Activated CD8-positive, alpha-beta memory T cell treated with anti-CD3 and anti-CD28 coated beads, Interleukin-2, amount 50 U/mL, for 1 hour (primary cell): ENCODE results near the gene GLTP.
"Not testable (repeated sequence)": the region's sequence is repeated elsewhere in the genome, so short reads cannot be mapped to it uniquely, and the experiment has no call there.

Source experiments
- DNase-seq: peaks from one replicate; pipeline ENCODE4 v3.0.0-alpha.2; 2020; ENCODE audit errors: extremely low read depth

GLTP gene

DNA sequence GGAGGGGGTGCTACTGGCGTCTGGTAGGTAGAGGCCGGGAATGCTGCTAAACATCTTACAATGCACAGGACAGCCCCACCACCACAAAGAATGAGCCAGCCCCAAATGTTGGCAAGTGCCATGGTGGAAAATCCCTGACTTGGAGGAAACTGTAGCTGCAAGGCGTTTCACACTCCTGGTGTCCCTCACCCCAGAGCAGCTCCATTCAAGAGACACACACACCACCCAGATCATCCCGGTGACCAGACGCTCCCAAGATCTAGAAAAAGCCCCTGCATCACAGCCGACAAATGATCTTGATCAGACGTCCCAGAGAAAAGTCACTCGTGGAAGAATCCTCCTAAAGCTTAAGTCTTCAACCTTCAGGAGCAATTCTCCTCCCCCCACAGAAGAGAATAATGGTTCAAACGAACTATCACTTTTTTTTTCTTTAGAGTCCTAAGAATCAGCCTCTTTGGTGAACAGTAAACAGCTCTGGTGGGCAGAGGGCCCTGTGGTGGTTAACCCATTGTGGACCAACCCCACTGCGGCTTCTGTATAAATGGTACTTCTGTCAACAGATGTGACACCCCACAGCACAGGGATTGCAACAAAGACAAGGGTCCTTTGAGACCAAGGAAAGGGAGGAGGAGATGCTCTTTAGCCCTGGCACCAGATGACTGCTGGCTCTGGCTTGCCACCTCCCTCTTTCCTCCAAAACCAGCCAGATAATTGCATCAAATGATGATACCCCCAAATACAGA, 2.7 kb downstream of the GLTP start:
- DNase-seq = no peak

DNA sequence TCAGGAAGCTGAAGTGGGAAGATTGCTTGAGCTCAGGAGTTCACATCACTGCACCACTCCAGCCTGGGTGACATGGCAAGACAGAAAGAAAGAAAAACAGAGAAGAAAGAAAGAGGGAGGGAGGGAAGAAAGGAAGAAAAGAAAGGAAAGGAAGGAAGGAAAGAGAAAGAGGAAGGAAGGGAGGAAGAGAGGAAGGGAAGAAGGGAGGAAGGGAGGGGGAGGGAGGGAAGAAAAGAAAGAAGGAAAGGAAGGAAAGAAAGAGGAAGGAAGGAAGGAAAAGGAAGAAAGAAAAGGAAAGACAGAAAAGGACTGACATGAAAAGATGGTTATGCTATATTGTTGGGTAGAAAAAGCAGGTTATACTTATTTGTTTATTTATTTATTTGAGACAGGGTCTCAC, 3.9 kb downstream of the GLTP start:
- no peak for DNase-seq

DNA sequence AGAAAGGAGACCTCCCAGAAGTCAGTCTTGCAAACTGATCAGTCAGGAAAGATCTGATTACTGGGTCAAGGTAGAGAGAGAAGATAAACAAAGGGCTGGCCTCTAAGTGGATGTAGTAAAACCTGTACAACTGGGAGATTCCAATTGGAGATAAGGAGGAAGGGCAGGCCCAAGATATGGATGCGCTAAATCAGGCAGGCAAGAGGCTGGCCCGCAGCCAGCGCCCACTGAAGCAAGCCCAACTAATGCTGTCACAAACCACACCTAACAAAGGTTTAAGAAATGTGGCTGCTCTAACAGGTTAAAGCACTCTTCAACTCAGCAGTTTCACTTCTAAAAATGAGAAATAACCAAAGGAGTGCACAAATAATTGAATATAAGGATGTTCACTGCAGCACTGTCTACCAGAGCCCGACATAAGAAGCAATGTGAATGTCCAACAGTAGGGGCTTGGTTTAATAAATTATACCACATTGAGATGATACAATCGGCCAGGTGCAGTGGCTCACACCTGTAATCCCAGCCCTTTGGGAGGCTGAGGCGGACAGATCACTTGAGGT, 4.7 kb downstream of the GLTP start:
- DNase-seq = no peak

DNA sequence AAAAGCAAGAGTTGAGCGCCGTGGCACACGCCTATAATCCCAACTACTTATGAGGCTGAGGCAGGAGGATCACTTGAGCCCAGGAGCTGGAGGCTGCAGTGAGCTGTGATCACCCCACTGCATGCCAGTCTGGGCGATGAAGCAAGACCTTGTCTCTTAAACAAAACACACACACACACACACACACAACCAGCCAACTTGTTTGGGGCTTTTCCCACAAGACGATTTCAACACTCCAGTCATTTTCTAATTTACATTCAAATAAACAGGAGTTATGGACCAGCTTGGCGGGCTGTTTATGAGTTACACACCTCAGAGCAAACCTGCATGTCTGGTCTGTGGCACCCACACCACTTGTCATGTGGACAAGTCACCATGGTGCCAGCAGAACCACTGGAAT, 6.7 kb downstream of the GLTP start:
- no peak for DNase-seq

DNA sequence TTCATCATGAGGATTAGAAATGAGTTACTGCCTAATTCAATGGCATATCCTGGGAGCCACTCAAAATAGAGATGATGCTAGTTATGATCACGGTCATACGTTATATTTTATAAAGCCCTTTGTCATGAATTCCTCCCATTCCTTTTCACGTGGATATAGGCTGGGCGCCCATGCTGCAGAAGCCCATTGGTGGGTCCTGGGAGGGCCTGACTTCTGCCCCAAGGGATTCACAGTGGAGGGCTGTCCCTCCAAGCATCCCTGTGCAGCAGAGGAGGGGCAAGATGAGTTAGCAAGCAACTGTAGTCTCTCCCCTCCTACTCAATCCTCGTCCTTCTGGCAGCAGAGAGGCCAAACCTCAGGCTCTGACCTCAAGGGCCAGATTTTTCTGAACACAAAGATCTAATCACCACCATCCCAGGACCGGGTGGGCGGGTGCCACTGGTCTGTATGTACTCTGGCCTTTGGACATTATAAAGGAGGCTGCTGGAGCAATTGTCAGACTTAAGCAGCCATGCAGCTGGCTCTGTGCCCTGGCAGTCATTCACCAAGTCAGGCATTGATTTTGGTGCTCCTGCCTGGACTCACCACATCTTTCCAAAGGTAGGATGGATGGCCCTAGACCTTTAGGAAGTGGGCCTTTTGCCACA, 8.6 kb downstream of the GLTP start:
- no peak for DNase-seq

DNA sequence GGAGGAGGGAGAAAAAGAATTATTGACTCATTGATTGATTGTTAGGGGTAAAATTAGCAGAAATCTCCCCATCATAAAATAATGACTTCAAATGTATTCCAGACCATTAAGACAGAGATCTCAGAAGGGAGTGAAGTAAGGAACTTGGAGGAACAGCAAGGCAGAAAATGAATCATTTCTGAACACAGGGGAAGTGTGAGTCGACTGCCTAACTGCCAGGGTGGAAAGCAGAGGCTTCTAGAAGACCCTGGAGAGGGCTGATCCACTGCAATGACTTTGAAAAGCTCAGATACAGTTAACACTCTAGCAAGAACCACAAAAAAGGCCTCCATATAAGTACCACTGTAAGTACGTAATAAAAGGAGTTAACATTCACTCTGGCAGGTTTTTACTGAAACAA, 9.7 kb downstream of the GLTP start:
- DNase-seq = no peak

DNA sequence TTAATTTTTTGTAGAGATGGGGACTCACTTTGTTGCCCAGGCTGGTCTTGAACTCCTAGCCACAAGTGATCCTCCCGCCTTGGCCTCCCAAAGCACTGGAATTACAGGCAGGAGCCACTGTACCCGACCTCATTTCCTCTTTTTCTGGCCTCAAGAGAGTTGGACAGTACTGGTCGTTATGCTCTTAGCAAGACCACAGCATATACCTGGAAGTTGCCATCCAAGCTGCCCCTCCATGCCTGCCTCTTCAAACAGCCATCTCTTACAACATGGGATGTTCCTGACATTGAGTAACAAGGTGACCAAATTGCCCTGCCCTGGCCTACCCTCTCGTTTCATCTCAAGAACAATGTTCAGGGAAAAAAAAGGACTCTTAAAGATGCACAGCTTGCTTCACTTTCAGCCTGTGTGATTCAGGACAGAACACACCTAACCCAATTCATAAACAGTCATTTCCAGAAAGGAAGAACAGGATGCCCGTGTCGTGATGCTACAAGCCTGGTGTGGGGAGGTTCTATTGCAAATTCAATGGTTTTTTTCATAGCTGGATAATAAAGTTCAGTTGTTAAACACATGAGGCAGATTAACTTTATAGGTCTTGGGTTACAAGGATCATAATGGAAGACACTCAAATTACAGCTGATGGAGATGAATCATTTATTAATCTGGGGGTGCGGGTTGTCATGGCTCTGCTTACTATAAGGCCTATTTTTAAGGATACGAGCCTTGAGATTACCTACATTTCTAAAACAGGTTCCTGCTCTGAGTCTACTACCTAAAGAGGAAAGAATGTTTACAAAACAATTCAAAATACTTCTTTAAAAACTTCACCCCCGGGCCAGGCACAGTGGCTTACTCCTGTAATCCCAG, 11.9 kb downstream of the GLTP start:
- no peak for DNase-seq

DNA sequence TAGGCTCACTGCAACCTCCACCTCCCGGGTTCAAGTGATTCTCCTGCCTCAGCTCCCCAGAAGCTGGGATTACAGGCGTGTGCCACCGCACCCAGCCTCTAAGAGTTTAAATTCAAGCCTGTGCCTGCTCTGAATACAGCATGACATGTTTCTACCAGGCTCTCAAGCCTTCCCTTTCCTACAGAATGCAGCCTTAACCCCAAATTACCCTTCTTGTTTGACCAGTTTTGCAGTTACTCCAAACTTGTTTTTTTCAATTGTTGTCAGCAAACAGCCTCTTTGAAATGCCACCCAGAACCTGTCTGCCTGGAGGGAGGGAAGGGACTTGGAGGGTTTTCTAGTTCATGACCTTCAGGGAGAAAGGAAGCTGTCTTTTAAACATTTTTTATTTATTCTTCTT, 15.4 kb downstream of the GLTP start:
- DNase-seq = no peak

DNA sequence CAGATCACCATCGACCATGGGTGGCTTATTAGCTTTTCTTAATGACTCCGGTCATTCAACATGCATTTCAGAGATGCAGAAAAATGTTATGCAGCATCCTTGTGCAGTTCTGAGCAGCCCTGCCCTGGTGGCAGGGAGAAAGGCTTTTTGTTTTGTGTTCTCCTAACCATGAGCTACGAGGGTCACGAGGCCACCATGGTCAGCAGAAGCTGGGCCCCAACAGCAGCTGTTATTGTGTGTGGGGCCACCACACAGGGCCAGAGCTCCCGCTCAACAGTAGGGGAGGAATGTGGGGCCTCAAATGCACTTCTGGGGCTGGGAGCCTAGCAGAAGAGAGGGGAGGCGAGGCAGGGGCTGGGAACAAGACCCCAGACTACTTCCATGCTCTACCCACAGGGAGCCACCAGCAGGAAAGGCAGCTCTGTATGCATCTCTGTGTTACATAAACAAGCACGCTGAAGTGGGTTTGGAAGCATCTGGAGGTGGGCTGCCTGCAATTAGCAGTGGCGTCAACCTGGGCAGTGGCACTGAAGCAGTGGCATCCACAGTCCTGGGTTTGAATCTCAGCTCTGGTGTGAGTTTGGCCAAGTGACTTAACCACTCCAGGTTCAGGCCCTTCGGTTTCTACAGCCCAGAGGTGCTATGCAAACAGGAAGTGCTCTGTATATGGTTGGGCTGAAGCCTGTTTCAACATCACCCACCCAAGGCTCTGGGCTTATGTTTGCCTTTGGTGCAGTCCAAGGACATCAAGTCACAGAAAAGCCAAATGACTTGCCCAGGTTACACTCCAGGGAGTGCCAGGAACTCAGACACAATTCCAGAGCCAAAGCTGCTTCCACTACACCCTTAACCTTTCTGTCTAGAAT, 16.3 kb downstream of the GLTP start:
- DNase-seq = no peak

DNA sequence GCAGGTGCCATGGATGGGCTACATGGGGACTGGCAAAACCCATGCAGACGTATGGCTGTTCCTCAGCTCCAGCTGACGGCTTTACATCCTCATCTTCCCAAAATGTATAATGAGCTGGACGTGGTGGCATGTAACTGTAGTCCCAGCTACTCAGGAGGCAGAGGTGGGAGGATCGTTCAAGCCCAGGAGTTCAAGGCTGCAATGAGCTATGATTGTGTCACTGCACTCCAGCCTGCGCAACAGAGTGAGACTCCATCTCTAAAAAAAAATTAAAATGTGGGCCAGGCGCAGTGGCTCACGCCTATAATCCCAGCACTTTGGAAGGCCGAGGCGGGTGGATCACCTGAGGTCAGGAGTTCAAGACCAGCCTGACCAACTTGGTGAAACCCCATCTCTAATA, 17.9 kb downstream of the GLTP start:
- not testable (repeated sequence) for DNase-seq

DNA sequence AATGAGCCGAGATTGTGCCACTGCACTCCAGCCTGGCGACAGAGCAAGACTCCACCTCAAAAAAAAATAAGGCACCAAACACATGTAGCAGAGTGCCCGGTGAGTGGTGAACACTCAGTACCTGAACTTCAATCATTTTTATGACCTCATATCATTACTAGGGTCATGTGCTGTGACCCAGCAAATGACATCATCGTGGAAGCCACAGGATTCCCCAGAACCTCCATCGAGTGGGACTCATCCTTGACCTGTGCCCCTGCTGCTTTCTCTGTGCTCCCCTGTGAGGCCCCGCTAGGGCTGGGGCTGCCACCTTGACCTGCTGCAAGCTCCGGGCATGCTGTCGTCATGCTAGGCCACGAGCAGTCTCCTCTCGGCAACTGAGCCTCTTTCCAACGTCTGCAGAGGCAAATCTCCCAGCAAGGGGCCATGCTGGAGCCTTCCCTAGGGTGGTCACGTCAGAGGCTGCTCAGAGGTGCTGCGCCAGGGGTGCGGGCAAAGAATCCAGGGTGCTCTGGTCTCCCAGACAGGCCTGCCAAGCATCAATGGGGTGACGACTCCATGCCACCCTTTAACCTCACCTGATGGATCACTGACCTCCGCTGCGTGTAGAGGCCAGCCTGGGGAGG, 18.5 kb downstream of the GLTP start:
- DNase-seq = no peak

DNA sequence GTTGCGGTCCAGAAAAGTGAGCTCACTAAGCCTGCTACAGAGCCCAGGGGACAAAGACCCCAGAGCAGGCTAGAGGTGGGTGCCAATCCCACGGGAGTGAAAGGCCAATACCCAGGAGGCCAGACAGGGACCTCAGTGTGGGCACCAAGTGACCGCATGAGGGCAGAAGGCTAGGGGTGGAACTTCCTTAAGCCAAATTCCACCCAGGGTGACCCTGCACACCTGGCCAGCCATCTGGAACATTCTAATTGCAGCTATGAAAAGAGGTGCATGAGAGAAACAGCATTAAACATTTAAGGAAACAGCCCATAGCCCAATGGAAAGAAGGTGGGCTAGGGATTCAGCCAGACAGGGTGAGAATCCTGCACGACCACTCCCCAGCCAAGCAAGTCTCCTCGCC, 19.4 kb downstream of the GLTP start:
- no peak for DNase-seq

DNA sequence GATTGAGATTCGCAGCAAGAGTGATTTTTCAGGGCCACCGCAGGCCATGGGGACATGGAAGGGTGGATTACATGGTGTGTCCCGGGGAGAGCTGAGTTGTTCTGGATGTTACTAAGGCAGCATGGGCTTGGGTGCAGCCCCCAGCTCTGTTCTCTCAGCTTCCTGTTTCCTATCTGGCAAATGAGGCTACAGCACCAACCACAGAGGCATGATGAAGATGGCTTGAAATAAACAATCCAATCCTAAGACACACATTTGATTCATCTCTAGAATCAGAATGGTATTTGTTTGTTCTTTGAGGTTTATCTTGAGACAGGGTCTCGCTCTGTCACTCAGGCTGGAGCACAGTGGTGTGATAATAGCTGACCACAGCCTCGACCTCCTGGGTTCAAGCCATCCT, 21.6 kb downstream of the GLTP start:
- no peak for DNase-seq

DNA sequence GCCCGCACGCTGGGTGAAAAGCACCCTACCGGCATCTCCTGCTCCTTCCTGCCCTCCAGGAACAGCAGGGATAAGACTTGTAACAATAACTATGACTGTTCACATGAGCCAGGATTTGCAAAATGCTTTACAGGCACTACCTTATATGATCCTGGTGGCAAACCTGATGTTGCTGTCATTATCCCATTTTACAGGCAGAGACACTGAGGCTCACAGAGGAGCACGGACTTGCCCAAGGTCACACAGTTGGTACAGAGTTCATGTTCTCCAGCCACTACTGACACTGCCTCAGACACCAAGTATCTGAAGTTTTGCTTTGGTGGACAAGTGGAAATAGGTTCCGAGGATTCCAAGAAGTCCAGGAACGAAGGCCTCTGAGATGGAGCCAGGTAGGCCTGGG, 22.6 kb downstream of the GLTP start:
- DNase-seq = no peak

DNA sequence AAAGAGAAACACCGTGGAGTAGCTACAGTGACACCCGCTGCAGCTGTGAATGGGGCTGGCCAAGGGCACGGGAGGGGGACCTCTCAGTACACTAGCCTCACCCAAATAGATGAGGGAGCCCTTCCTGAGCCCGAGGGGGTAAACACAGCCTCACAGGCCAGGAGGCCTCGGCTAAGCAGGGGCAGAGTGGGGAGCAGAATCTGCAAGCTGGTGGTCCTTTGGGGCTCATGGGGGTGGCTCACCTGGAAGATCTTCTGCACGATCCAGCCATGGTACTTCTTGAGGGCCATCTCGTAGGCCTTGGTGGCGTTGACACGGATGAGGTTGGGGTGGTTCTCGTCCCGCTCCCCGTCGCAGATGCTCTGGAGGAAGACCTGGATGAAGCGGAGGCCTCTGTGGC, 25.0 kb downstream of the GLTP start:
- DNase-seq = no peak

DNA sequence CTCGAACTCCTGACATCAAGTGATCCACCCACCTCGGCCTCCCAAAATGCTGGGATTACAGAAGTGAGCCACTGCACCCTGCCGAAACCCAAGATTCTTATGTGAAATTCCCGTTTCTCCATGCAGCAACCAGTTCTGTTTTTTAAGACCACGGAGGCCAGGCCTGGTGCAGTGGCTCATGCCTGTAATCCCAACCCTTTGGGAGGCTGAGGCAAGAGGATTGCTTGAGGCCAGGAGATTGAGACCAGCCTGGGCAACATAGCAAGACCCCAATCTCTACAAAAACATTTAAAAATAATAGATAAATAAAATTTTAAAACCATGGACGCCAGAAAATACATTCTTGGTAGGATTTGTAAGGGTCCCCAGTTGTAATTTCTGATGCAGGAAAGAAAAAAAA, 29.8 kb downstream of the GLTP start:
- DNase-seq = not testable (repeated sequence)

DNA sequence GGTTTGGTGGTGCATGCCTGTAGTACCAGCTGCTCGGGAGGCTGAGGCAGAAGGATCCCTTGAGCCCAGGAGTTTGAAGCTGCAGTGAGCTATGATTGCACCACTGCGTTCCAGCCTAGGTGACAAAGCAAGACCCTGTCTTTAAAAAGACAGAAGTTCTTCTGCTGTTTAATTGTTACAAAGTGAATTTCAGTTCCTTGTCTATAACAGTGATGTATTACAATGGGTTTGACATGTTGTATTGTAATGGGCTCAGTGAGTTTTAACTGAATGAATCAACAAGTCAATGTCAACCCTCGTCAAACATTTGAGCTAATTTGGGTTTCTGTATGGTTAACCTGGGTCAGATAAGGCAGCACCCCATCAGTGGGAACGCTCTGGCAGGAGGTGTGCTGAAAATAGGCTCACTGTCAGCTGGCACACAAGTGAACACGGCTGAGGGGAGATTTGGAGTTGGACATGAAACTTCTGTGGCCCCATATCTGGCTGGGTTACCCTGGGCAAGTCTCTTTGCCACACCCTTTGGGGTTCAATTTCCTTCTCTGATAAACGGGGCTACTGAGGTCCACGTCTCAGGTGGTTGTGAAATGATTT, 33.1 kb downstream of the GLTP start:
- DNase-seq = no peak

DNA sequence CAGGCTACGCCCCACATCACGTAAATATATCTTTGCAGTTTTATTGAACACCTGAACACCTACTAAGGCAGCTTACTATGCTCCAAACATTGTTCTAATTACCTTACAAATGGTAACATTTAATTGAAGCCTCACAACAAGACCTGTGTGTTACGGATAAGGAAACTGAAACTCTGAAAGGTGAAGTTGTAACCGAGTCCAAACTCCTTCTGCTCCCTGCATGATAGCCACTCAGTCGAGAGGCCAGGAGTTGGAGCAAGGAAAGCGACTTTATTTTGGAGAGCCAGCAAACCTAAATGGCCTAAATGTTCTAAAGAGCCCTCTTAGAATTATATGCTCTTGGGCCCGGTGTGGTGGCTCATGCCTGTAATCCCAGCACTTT, 34.5 kb downstream of the GLTP start:
- DNase-seq = no peak

DNA sequence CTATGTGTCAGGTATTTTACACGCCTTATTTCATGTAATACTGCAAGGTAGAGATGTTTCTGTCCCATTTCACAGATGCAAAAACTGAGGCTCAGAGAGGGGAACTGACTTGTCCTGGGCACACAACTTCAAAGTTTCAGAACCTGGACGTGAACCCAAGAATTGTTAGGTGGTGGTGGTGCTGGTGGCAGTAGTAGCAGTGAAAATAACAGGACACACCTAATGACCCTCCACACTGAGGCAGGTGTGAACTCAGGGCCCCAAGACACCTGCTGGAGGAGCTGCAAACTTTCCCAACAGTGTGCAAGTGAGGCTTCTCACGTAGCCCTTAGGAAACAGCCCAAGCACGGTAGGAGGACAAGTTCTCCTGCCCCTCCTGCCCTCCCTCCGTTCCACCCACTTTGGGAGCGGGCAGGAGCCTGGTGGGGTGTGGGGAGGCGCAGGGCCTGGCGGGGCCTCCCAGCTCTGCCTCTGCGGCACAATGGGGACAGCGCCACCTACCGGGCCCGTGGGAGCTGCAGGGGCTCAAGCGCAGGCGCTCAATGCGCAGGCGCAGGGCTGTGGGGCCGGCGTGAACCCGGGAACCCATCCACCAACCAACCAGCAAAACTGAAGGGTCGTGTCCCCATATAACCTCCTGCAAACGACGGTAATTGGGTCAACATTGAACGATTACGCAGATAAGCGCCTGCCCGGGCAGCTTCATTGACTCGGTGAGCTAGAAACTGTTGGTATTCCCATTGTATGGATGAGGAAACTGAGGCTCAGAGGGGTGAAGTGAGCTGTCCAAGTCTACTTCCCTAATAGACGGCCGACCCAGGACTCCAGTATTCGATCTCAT, 35.1 kb downstream of the GLTP start:
- DNase-seq = peak; percentile 50

DNA sequence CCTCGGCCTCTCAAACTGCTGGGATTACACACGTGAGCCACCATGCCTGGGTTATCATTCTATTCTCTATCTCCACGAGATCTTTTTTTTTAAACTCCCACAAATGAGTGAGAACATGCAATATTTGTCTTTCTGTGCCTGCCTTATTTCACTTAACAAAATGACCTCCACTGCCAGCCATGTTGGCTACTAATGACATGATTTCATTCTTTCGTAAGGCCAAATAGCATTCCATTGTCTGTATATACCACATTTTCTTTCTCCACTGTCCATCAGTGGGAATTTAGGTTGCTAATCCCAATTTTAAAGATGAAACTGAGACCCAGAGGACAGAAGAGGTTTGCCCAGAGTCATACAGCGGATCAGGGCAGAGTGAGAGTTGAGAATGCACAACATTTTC, 36.2 kb downstream of the GLTP start:
- DNase-seq = no peak
